GM18520 (cell line): ENCODE results near the gene UBTD1.

Experiments
- ATAC-seq: cut with Tn5 transposase; IDR thresholded peaks from one replicate; pipeline ENCODE4 v1.9.1; 2021; ENCODE audit not compliant: unreplicated experiment

Gene UBTD1

DNA sequence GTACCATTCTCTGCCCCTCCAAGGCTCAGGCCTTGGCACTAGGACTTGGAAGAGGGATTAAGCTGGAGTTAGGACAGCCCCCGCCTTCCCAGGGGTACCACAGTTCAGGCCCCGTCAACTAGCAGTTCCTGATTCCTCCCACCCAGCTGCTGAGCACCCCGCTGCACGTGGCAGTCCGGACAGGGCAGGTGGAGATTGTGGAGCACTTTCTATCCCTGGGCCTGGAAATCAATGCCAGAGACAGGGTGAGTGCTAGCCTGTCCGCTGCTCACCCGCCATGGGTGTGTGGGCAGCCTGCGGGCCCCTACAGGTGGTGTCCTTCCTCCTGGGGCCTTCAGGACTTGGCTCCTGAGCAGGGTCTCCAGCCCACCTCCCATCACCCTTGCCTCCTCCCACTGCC, 83.4 kb downstream of the UBTD1 start:
- ATAC-seq: no peak

DNA sequence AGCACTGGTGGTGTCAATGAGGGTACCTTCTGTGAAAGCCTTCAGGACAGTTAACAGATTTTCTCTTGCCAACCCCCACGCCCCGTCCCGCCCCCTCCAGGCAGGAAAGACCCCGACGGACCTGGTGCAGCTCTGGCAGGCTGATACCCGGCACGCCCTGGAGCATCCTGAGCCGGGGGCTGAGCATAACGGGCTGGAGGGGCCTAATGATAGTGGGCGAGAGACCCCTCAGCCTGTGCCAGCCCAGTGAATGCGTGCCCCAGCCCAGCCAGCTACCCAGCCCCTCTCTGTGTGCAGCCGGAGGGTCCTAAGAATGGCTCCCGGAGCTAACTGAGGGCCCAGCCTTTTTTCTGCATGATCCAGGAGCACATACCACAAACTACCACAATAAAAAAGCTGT, 84.8 kb downstream of the UBTD1 start:
- no peak for ATAC-seq

DNA sequence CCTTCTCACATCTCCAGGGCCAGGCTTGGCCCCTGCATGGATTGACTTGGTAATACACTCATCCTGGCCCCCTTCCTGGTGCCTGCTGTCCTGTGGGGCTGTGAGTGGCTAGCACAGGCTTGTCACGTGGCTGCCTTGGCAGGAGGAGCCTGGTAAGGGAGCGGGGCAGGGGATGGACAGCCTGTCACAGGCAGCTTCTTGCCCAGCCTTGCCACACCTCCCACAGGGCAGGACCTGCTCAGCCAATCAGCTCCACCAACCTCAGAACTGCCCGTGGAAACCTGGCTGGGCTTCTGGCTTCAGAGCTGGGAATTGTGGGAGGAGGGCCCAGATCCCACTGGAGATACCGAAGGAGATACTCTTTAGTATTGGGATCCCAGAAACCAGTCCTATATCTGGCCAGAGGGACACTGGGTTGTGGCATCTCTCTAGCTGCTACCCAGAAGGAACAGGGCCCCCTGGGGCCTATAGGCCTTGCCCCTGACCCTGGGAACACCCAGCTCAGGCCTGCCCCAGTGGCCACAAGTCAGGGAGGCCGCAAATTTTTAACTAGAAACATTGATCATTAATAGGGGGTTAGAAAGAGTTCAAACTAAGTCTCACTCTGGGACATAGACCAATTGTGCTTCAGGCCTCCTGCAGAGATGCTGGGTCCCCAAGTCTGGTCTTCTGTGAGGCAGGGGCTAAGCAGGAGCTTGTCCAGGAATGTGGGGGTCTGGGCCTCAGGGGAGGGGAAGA, 85.5 kb downstream of the UBTD1 start, which contains the start of gene HOGA1:
HOGA1 (plus strand) TSS at position 330 of the 738 bp plus-strand sequence; CDS start at position 645, 315 bp downstream.
- no peak for ATAC-seq

DNA sequence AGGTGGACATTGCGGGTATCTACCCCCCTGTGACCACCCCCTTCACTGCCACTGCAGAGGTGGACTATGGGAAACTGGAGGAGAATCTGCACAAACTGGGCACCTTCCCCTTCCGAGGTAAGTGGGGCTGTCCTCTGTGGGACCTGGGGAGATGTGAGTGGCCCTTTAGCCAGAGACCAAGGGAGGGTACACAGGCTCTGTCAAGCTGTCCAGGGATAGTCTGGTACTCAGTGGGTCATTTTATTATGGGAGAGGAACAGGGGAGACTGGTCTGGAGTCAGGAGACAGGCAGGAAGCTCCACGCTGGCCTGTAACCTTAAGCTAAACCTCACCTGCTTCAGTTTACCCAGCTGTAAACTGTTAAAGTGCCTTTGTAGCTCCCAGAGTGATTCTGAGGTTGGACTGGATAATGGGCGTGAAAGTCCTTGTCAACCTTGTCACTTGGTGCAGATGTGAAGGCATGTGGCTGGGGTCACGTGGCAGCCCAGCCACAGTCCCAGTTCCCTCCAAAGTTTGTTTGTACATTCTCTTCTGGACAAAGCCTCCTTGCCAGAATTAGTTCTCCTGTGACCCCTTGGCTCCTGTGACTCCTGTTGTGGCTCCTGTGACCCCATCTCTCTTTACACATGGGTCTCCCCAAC, 86.2 kb downstream of the UBTD1 start:
- ATAC-seq: no peak

DNA sequence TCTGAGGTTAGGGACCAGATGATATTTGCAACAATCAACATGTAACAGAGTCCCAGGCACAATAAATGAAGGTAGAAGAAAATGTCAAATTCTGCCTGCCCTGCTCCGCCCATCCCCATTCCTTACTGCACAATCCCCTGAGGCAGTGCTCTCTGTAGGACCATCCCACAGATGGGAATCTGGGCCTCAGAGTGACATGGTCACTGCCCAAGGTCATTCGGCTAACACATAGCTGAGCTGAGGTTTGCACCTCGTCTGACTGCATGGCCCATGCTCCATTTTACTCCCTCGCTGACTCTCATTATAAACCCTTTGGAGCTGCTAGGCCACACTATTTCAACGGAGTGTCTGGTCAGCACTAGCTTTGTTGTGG, 86.7 kb downstream of the UBTD1 start:
- ATAC-seq: no peak

DNA sequence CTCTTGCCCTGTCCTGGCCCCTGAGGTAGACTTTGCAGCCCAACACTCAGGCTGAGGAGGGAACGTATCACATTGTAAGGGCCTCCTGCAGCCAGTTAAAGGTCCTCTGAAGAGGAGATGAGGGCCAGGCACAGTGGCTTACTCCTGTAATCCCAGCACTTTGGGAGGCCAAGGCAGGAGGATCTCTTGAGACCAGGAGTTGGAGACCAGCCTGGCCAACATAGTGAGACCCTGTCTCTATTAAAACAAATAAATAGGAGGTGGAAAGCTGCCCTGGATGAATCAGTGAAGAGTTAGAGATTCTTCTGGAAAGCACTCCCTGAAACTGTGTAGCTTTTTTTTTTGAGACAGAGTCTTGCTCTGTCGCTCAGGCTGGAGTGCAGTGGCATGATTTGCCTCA, 88.5 kb downstream of the UBTD1 start:
- ATAC-seq: no peak

DNA sequence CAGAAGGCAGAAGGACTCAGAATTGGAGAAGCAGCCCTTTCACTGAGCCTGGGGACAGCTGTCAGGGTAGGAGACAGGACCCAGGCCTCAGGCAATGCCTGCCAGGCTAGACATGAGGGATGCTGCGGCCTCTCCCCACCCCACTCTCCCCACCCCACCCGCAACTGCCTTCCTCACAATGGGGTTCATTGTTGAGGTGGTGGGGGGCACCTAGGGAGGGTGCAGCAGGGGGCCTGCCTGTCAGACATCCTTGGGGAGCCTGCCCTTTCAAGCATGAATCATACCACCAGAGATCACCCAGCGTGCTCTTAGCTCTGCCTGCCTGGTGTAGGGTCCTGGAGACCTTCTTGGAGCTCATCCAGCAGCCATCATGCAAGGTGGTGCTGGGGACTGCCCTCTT, 90.8 kb downstream of the UBTD1 start, which contains the start of gene C10orf62:
C10orf62 (plus strand) TSS at position 243 of the 400 bp plus-strand sequence. CDS start 177 bp downstream, outside the sequence.
- ATAC-seq: no peak

DNA sequence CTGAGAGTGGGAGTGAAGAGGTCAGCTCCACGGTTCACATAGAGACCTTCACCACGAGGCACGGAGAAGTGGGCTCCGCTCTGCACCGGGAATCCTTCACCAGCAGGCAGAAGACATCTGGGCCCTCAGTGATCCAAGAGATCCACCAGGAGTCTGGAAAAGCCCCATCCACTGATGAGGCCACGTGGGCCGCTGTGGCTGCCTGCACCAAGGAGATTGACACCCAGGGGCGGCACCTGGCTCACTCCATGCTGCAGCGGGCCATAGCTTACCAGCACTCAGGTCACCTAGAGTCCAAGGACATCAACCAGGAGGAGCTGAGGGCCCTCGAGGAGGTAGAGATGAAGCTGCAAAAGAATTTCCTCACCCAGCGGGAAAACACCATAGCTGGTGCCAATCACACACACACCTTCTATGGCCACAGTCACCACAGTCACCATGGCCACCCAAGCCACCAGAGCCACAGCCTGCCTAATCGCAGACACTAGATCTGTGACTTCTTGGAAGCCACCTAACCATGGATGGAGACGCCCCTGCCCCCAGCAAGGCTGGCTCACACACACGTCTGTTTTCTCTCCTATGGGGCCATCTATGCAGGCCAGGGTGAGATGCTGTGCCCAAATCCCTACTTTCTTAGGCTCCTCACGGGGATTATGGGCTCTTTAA, 91.5 kb downstream of the UBTD1 start:
- ATAC-seq: no peak

DNA sequence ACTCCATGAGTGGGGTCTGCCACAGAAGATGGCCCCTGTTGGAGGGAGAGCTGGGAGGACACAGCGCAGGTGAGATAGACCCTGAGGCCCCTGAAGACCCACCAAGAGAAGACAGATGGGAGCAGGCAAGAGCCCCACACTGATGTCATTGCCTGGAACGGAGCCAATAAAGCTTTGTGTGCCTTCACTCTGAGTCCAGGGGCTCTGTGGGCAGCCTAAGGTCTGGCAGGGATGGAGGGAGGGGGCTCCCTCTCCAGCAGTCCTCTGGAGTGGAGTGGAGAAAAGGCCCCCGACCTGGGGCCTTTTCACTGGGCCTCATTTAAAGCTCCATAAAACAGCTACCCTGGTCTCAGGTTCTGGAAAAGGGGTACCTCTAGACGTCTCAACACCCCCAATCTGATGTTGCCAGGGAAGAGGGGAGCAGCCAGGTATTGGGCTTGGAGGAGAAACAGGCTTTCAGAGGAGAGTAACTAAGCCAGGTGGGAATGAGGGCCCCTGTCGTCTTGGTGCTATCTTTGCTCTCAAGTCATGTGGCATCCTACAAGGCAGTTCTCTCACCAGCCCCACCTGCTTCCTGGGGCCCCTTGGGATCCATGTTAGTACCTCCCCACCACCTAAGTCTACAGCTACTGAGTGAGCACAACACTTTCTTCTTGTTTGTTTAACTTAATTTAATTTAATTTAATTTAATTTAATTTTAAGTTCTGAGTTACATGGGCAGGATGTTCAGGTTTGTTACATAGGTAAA, 92.2 kb downstream of the UBTD1 start:
- no peak for ATAC-seq

DNA sequence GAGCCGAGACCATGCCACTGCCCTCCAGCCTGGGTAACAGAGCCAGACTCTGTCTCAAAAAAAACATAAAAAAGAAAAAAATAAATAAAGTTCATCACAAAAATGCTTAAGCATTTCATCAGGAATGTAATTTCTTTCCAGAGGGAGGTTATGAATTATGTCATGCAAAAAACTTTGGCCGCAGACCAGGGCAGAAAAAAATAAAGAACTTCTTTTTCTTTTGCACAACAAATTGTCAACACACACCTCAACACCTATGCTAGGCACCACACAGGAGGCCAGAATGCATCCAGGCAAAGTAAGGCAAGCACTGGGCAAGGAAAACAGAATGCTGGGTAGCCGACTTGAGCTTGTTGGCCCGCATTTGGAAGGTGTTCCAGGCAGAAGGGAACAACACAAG, 94.7 kb downstream of the UBTD1 start:
- no peak for ATAC-seq

DNA sequence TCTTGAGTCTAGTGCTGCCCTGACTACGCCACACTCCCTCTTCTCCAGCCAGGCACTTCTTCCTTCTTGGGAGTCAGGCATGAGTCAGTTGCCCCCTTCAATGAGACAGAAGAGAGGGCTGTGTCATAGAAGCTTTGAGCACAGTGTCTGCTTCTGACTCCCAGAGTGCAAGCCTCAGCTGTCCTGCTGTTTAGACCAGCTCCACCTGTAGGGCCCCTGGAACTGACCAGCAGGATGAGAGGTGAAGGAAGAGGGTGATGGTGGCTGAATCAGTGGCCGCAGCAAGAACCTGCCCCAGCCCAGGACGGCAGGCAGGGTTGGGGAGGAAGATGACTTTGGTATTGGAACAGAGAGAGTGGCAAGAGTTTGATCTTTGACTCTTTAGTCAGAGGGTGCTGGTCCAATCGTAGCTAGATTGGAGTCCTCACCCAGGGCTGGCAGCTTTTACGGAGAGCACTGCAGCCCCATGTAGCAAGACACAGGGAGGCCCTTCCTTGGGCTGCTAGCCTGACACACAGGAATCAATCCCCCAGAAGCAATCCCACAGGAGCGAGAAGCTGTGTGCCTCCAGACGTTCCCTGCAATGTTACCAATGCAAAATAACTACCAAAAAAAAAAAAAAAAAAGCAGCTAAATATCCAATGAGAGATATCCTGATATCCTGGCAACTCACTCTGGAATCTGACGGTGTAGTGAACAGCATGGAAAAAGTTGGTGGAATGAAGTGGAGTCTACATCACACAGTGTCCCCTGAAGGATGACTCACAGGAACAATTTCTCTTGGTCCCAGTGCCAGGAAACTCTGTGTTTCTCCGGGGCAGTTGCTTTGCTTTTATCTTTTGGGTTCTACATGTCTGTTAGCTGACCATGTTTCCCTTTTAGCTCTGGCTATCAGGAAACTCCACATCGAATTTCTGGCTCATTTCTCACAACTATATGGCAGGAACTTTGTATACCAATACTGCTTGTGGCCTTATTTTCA, 97.7 kb downstream of the UBTD1 start:
- ATAC-seq: no peak

DNA sequence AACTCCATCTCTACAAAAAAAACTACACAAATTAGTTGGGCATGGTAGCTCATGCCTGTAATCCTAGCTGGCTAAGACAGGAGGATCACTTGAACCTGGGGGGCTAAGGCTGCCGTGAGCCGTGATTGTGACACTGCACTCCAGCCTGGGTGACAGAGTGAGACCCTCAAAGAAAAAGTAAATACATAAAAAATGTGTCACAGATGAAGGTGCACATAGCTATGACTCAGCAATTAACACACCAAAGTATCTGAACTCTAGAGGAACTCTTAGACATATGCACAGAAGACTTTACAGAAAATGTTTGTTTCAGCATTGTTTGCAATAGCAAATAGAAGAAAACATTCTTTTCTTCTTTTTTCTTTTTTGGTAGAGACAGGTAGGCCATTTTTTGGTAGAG, 99.1 kb downstream of the UBTD1 start:
- ATAC-seq: no peak

DNA sequence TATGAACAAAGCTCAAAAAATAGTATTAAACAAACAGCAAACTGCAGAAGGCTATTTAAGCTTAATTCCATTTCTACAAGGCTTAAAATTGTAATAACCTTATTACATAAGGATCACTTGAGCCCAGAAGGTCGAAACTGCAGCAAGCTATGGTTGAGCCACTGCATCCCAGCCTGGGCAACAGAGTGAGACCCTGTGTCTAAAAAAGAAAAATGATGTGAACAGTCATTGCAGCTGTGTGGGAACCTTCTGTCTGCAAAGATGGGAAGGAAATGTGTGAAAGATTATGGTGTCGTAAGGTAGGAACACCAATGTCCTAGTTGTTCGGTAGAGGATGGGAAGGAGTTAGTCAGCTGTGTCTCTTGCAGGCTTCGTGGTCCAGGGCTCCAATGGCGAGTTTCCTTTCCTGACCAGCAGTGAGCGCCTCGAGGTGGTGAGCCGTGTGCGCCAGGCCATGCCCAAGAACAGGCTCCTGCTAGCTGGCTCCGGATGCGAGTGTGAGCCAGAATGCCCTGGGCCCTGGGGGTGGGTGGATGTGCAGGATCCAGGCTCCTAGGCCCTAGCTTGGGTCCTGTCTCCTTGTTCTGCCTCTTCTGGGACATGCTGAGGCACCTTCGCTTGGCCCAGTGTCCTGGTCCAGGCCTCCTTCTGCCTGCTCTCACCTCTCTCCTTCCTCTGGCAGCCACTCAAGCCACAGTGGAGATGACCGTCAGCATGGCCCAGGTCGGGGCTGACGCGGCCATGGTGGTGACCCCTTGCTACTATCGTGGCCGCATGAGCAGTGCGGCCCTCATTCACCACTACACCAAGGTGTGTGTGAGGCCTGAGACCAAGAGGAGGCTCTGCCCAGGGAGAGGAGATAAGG, 99.9 kb downstream of the UBTD1 start:
- ATAC-seq: no peak

DNA sequence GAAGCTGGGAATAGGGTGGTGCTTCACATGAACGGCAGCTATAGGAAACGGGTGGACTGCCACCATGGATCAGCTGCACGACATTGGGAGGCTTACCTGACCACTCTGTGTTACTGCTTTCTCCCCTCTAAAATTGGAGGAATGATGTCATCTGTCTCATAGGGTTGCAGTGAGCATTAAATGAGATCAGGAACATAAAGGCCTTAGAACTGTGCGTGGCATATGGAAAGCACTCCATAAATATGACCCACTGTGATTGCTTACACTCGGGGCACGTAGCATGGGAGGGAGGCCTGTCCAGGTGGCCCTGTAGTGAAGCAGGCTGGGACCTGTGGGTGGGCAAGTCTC, 100.5 kb downstream of the UBTD1 start:
- no peak for ATAC-seq

DNA sequence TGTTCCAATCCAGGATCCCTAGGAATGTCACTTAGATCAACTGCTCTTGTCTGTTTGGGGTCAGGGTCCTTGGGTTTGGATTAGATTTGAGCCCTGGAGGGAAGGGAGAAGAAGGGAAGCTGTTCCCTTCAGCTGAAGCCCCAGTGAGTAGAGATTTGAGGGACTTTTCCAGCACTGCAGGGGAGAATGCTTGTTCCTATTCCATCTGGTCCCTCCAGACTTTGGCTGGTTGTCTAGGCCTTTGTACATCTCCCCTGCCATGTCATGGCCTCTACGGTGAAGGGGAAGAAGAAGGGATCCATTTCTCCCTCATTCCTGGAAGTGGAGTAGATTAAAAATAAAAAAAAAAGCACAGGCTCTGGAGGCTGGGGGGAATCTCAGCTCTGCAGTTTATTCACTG, 101.9 kb downstream of the UBTD1 start:
- ATAC-seq: no peak

DNA sequence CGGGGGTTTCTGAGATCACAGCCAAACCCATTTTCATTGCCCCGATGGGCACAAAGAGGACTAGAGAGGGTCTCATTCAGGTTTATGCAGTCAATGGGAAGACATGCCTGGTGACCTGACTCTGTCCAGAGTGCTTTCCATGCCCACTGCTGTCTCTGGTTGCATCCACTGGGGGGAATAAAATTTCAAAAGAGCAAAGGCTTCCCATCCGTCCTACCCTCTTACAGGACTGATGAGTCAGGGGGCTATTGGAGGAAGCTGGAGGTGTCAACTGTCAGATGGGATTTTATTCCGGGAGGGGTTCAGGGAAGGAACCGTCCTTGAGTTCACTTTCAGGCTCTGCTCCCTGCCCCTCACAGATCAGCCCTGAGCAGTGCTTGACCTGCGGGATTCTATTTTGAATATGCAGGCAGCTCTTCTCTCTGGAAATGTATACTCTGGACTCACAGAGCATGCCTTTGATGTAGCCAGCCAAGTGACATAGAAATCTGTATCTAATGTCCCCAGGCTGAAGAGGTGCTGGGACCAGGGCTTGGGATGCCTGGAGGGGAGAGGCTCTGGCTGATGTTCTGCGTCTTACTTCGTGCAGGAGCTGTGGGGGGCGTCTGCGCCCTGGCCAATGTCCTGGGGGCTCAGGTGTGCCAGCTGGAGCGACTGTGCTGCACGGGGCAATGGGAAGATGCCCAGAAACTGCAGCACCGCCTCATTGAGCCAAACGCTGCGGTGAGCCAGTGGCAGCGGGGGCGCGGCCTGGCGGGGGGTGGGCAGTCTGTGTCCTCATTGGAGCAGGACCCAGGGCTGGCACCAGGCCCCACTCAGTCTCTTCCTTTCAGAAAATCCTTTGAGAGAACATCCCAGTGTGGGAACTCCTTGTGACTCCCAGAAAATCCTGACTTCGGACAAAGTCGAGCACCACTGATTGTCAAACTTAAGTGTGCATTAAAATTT, 102.8 kb downstream of the UBTD1 start:
- ATAC-seq: no peak

DNA sequence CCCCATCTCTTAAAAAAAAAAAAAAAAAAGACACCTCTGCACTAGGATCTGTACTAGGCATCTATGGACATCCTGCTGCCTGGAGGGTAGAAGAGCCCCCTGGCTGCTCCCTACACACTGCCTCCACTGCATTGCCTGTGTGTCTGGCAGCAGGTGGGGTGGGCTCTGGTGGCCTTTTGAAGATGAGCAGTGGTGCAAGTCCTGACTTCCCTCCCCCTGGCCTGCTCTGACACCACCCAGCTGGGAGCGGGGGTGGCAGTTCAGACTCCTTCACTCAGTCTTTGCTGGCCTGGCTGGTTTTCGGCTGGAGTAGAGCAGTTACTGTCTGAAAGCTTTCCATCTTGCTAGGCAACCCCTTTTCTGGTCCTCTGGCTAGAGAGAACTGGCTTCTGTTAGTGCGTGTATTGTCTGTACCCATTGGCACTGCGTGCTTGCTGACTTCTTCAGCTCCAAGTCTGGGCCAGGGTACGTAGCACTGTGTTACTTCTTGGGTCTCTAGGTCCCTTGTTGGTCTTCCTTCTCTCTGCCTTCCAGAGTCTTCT, 108.4 kb downstream of the UBTD1 start:
- no peak for ATAC-seq

DNA sequence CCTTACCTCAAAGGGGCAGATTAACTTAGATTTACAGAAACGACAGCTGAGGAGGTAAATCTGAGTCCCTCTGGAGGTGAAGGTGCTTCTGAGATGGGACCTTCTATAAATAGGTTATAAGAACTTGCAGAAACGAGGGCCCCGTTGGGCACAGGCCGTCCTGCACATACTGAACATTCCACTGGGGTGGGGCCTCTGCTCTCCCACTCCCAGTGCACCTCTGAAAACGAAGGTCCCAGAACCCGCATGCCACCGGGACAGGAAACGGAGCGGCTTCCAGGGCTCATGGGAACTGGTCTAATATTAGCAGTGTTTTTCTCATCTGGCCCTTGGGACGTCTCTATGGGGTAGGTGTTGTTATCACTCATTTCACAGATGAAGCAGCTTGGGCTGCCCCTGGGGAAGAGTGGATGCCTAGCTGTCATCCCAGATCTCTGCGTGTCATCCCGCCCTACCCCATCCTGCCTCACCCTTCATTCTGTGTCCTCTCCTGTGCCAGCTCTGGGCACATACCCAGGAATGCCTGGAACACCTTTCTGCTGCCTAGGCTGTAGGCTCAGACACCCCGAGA, 110.4 kb downstream of the UBTD1 start:
- ATAC-seq: no peak
